RCC 7860 (cell line): Measurements from ENCODE around the gene PREX1.
A peak's percentile ranks its signal among the peaks of the same experiment; 100 is the strongest.
"Not testable (repeated sequence)": the region's sequence is repeated elsewhere in the genome, so short reads cannot be mapped to it uniquely, and the experiment has no call there.

Source experiments
- DNase-seq: peaks from one replicate; pipeline ENCODE4 v3.0.0-alpha.2; 2015; ENCODE audit warnings: low spot score
- FAIRE-seq: peaks from 2 replicates; lab custom pipeline; 2012; peaks lifted over from hg19 to GRCh38; lab: Jason Lieb, UNC

PREX1 gene

DNA sequence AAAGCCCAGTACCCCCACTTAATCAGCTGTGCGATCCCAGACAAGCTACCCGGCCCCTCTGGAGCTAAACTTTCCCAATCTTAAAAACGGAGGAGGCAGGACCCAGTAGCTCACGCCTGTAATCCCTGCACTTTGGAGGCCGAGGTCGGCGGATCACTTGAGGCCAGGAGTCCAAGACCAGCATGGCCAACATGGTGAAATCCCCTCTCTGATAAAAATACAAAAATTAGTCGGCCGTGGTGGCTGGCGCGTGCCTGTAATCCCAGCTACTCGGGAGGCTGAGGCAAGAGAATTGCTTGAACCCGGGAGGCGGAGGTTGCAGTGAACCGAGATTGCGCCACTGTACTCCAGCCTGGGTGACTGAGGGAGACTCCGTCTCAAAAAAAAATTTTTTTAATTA is 1.3 kb downstream of the PREX1 start:
- FAIRE-seq, DNase-seq: not testable (repeated sequence)

DNA sequence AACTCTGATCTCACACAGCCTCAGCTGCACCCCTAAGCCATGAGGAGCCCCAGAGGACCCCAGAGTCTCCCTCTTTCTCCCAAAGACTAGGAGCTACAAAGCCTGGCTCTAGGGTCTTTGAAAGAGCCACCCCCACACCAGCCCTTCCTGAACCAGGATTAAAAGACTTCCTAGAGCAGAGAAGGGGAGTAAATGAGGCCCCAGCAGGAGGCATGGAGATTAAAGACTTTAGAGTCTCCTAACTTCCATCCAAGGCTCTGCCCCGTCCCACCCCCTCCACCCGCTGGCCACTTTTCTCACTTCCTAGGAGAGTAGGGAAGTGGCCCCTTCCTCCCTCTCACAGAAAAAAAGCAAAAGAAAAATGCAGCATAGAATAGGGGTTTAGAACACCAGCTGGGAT is 1.7 kb downstream of the PREX1 start:
- DNase-seq, result no peak
- no peak for FAIRE-seq

- FAIRE-seq (no peak), DNase-seq (no peak)
Observed at GRCh38 chr20:48825566-48825920, 2.3 kb downstream of the PREX1 start.

DNA sequence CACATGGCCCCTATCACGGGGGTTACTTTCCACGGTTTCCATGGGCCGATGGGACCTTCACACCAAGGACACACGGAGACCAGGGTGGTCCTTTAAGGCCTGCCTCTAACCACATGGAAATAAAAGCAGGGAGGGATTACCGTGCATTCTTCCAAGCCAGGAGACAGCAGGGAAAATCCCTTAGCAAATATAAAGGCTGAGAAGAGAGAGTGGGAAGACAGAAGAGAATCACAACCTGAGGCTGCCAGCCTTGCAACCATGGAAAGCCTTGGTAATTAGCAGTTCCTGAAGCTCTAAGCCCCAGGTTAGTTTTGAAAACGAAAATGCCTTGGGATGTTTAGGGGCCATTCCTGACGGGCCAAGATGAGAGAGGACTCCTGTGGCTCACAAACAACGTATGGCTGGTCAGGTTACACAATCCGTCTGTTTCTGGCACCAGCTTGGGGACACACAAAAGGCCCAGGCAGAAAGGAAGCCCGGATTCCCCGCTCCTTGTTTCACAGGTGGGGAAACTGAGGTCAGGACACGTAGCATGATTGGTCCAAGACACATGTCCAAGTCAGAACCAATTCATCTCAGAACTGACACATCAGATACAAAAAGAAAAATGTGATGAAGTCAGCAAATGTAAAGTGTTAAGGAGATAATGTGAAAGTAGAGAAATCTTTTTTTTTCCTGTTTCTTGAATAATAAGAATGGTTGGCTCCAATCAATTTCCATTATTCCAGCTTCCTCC is 2.8 kb downstream of the PREX1 start:
- no peak for DNase-seq
- no peak for FAIRE-seq

- FAIRE-seq (peak; percentile 62), DNase-seq (peak; percentile 83)
Observed at GRCh38 chr20:48823960-48824498, 3.8 kb downstream of the PREX1 start.

DNA sequence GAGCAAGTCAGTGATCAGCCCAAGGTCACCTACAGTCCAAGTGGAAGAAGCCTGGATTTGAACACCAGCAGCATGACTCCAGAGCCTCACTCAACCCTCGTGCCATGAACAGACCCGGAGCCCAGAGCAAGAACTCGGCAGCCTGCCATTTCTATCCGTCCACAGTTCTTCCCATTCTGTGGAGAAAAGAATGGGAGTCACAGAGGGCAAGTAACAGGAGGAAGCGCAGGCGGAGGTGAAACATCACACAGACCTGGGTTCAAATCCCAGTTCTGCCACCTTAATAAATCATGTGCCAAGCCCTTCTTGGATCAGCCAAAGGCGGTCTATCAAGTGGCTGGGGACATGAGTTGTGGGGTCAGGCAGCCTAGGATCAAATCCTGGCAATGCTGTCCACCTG is 4.3 kb downstream of the PREX1 start:
- no peak for DNase-seq
- no peak for FAIRE-seq

GRCh38 chr20:48822879-48823385 is 4.9 kb downstream of the PREX1 start:
- DNase-seq (no peak), FAIRE-seq (no peak)

DNA sequence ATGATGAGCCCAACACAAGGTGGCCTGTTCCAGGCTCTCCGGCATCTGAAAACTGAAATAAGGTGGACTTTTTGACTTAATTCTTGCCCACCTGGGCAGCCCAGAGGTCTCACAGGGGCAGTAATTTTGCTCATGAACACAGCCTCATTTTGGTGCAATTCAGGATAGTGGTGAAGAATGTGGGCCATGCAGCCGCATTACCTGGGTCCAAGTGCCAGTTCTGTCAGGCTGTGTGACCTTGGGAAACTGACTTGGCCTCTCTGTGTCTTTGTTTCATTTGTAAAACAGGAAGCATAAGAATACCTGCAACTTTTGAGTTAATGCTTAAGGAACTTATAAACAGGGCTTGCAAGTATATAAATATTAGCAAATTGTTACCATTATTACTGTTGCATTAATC is 5.6 kb downstream of the PREX1 start:
- DNase-seq (no peak), FAIRE-seq (no peak)

- FAIRE-seq, result no peak
Observed at GRCh38 chr20:48821261-48821920, 6.4 kb downstream of the PREX1 start.

GRCh38 chr20:48820649-48820973 is 7.2 kb downstream of the PREX1 start:
- FAIRE-seq (no peak), DNase-seq (no peak)

More at GRCh38 chr20:48821261-48821920, 6.4 kb downstream of the PREX1 start:
- no peak for DNase-seq

DNA sequence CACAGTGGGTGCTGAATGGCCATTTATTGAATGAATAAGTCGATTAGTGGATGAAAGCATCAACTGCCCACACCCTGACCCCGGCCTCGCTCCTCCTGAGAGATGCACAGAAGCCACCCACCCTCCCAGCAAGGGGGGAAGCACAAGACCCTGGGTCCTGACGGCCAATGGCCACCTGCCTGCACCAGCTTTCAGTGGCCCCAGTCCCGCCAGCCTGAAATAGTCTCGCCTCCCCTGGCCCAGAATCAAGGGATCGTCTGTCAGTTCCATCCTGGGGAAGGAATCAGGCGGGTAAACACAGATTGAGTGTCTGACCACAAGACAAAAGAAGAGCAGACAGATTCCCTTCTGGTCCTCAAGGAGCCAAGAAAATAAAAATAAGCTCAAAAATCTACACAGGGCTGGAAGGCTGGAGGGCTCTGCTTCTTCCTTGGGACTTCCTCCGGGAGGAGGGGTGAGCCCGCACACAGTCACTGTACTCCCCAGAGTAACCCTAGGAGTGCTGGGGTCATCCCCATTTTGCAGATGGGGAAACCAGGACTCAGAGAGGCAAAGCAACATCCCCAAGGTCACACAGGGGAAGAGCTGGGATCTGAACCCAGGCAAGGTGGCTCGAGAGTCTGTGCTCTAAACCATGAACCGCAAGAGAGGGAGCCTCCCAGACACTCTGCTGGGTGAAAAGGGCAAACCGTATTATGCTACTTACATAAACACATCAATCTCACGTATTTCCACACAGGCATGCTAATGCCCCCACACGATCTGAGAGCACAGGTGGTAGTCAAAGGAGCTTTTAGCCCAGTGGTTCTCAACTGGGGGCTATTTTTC is 7.8 kb downstream of the PREX1 start:
- no peak for FAIRE-seq
- DNase-seq, result no peak

GRCh38 chr20:48819089-48819488 is 8.7 kb downstream of the PREX1 start:
- DNase-seq, result no peak
- FAIRE-seq, result no peak

- DNase-seq (no peak), FAIRE-seq (no peak)
Observed at GRCh38 chr20:48818481-48818987, 9.3 kb downstream of the PREX1 start.

DNA sequence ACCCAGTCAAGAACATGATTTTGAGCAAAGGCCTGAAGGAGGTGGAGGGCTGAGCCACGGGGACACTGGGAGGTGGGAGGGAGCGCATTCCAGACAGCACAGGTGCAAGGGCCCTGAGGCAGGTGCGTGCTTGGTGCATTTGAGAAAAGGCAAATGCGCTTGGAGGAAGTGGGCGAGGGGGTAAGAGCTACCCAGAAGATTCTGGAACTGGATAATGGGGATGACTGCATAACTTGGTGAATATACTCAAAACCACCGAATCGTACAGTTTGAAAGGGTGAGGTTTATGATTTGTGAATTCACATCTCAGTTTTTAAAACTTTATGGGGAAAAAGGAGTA is 9.8 kb downstream of the PREX1 start:
- FAIRE-seq (no peak), DNase-seq (no peak)

DNA sequence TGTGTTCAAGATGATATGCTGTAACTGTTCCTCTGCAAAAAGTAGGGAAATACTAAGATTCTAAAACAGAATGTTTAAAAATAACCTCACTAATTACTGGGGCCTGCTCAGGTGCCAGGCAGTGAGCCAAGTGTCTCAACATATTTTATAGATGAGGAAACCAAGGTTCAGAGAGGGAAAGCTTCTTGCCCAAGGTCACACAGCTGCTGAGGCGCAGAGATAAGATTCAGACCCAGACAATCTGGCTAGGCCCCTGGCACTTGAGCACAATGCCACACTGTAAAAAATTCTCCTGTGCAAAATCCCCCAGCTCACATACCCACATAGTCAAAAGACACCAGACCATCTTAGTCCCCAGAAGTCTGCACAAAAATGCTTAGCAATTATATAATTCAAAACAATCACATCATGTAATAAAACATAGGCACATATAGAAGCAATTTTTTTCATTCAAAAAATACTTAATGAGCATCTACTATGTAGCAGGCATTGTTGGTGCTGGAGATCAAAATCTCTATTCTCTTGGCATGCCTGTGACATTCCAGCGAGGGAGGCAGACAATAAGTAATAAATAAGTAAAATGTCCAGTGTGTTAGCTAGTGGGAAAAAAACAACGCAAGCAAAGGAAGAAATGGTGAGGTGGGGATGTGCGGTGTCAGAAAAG is 10.3 kb downstream of the PREX1 start:
- no peak for FAIRE-seq
- no peak for DNase-seq

DNA sequence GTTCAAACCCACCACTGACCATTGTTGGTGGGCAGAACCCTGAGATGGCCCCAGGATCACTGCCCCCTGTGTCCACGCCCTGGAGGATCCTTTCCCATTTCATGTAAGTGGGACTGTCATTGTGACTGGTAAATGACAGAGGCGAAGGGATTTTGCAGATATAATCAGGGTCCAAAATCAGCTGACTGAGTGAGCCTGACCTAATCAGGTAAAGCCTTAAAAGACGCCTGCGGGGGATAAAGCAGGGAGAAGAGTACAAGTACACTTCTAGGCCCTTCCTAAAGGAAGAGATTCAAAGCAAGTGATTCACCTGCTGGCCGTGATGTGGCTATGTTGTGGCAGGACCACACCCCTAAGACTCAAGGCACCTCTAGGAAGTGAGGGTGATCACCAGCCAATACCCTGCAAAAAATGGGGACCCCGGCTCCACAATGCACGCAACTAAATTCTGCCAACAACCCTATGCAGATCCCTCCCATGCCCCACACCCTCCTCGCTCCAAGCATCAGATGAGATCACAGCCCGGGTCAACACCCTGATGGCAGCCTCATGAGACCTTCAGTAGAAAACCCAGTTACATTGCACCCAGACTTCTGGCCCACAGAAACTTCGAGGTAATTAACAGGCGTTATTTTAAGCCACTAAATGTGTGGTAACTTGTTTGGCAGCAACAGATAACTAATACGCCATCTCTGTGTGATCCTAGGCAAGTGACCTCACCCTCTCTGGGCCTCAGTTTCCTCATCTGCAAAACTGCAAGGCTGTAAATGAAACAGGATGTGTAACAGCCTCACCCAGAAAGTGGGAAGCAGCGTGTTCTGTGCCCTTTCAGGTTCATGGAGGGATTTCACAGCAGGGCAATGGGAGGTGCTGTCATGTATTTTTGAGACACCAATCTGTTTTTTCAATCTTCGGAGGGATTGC is 11.3 kb downstream of the PREX1 start:
- DNase-seq (no peak), FAIRE-seq (no peak)

- FAIRE-seq, result no peak
- no peak for DNase-seq
Observed at GRCh38 chr20:48815537-48815936, 12.3 kb downstream of the PREX1 start.

- no peak for FAIRE-seq
Observed at GRCh38 chr20:48814633-48815032, 13.2 kb downstream of the PREX1 start.

DNA sequence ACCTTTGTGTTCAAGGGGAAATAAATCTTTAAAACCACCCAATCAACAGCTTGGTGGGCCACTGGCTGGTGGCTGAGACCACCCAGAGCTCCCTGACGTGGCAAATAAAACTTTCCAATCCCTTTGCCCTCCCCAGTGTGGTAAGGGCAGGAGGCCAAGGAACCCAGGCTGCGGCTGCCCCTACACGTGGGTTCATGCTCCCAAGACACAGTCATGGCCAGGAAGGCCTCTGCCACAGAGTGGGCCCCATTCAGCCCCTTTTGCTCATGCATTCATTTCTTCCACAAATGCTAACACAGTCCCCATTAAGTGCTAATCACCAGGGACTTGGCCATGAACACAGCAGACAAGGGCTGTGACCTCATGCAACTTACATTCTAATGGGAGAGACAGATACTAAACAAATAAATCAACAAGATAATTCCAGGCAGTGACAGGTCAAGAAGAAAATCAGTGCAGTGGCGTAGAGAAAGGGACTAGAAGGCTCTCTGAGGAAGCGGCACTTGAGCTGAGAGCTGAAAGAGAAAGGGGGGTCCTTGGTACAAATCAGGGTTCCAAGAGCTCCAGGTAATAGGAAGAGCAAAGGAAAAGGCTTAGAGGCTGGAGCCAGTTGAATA is 13.8 kb downstream of the PREX1 start:
- FAIRE-seq (no peak), DNase-seq (no peak)

More at GRCh38 chr20:48814633-48815032, 13.2 kb downstream of the PREX1 start:
- DNase-seq, result no peak
